GM23338 (cell line): Measurements from ENCODE around the gene HEATR9.

ENCODE experiments used
- CREB1 ChIP-seq: fragments of 250-450 bp; sonication (Bioruptor Pico); IDR thresholded peaks from 2 replicates; pipeline ENCODE4 v1.5.0; 2020; ENCODE audit warnings: low read depth, mild to moderate bottlenecking, moderate library complexity
- CTCF ChIP-seq, 2 experiments: fragments of 200-600 bp in 1 of 2; sonication (generic) in 1 of 2; conservative IDR thresholded peaks; 2 replicates each; pipeline versions ENCODE4 v1.5.1 to v1.6.1; 2016 to 2017; ENCODE audit warnings: antibody characterized with exemption in 2 of 2, low read depth in 2 of 2, mild to moderate bottlenecking in 2 of 2, moderate library complexity in 1 of 2
- EZH2 ChIP-seq: fragments of 200-600 bp; sonication (generic); IDR thresholded peaks from one replicate; pipeline ENCODE4 v1.8.0; 2017; ENCODE audit warnings: antibody characterized with exemption, mild to moderate bottlenecking, low read depth; ENCODE audit not compliant: unreplicated experiment
- EZH2phosphoT487 ChIP-seq: fragments of 200-600 bp; sonication (generic); IDR thresholded peaks from one replicate; pipeline ENCODE4 v1.8.1; 2018; ENCODE audit warnings: antibody characterized with exemption; ENCODE audit not compliant: unreplicated experiment
- NANOG ChIP-seq: IDR thresholded peaks from 2 replicates; pipeline ENCODE4 v1.6.1; 2016; ENCODE audit warnings: antibody characterized with exemption, borderline replicate concordance
- POLR2AphosphoS5 ChIP-seq: IDR thresholded peaks from 2 replicates; pipeline ENCODE4 v1.6.1; 2016; ENCODE audit warnings: antibody characterized with exemption, low read depth
- REST ChIP-seq: IDR thresholded peaks from one replicate; pipeline ENCODE4 v1.6.1; 2018; ENCODE audit warnings: antibody characterized with exemption; ENCODE audit not compliant: unreplicated experiment
- ZNF331 ChIP-seq: fragments of 250-450 bp; sonication (Bioruptor Pico); IDR thresholded peaks from 2 replicates; pipeline ENCODE4 v1.5.0; 2020; ENCODE audit warnings: low read depth, mild to moderate bottlenecking, moderate library complexity

- TF ChIP-seq ZNF331 (CRISPR knock-in tag) (no peak), CTCF (conservative IDR thresholded peaks at IDR 0.05; ENCODE audit: low read depth in 2 of 2) (no peak), EZH2phosphoT487 (no peak), REST (no peak), EZH2 (no peak), CREB1 (CRISPR knock-in tag) (no peak), NANOG (no peak), POLR2AphosphoS5 (no peak)
Measured at GRCh38 chr17:35909408-35909807, 40.7 kb upstream of the HEATR9 start.
